Mucosa of rectum (tissue), 2 donors: Measurements from ENCODE around the gene RNLS.

Experiments used
- H3K27ac ChIP-seq, 2 donors: one replicate each; pipeline ENCODE4 v1.7.0; 2013; ENCODE audit warnings: inconsistent platforms in 2 of 2, low read depth in 2 of 2, low read length in 2 of 2
- H3K27me3 ChIP-seq, 2 donors: one replicate each; pipeline ENCODE4 v1.7.0; 2013; ENCODE audit warnings: low read length in 2 of 2; ENCODE audit not compliant: control insufficient read depth in 2 of 2, insufficient read depth in 2 of 2
- H3K36me3 ChIP-seq, 2 donors: one replicate each; pipeline ENCODE4 v1.7.0; 2013; ENCODE audit warnings: low read length in 2 of 2; ENCODE audit not compliant: control insufficient read depth in 2 of 2, insufficient read depth in 2 of 2
- H3K4me1 ChIP-seq, 2 donors: one replicate each; pipeline ENCODE4 v1.7.0; 2013; ENCODE audit warnings: low read length in 2 of 2, mild to moderate bottlenecking in 1 of 2; ENCODE audit not compliant: control insufficient read depth in 2 of 2, insufficient read depth in 2 of 2
- H3K4me3 ChIP-seq, 2 donors: one replicate each; pipeline ENCODE4 v1.7.0; 2013; ENCODE audit warnings: low read length in 2 of 2
- H3K9ac ChIP-seq, 2 donors: one replicate each; pipeline ENCODE4 v1.7.0; 2013; ENCODE audit warnings: low read length in 2 of 2, low read depth in 1 of 2, mild to moderate bottlenecking in 1 of 2
- H3K9me3 ChIP-seq, 2 donors: one replicate each; pipeline ENCODE4 v1.7.0; 2013; ENCODE audit warnings: low read length in 2 of 2; ENCODE audit not compliant: control insufficient read depth in 2 of 2
- donor health status: healthy.
- donor health status: Normal muscosa, but diverticular disease.

The RNLS gene

GRCh38 chr10:88256013-88256680 lies 327.0 kb downstream of the RNLS start:
- no peaks in the 10 kb centered on the region for H3K36me3 ChIP-seq
- no peaks in the 10 kb centered on the region for H3K4me1 ChIP-seq
- H3K9ac ChIP-seq: no peak overlapping the region
- no peaks in the 10 kb centered on the region for H3K27me3 ChIP-seq
- no peak overlapping the region for H3K27ac ChIP-seq
- no peak overlapping the region for H3K4me3 ChIP-seq
- H3K9me3 ChIP-seq: no peaks in the 10 kb centered on the region

DNA sequence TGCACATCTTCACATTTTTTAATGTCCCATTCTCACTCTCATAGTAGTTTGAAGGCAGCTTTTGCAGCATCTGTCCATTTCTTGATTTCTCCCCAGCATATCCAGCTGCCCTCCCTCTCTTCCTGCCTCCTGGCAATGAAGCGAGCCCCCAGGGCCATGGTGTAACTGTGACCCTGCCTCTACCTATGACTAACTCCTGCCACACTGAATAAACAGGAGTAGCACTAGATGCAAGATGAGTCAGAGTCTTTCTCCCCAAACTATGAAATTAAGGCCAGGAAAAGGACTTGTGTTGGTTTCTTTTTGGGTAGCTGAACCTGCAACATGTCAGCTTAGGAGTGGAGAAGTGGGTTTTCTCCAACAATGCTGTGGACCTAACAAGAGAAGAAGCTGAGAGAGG lies 329.0 kb downstream of the RNLS start:
- no peak overlapping the region for H3K27ac ChIP-seq
- H3K9ac ChIP-seq: no peak overlapping the region
- H3K4me1 ChIP-seq: no peaks in the 10 kb centered on the region
- H3K27me3 ChIP-seq: no peaks in the 10 kb centered on the region
- no peaks in the 10 kb centered on the region for H3K9me3 ChIP-seq
- no peak overlapping the region for H3K4me3 ChIP-seq
- H3K36me3 ChIP-seq: no peaks in the 10 kb centered on the region

- H3K4me1 ChIP-seq: no peaks in the 10 kb centered on the region
- H3K27ac ChIP-seq: no peak overlapping the region
- H3K9ac ChIP-seq: no peak overlapping the region
- no peaks in the 10 kb centered on the region for H3K36me3 ChIP-seq
- H3K9me3 ChIP-seq: no peaks in the 10 kb centered on the region
- no peak overlapping the region for H3K4me3 ChIP-seq
- H3K27me3 ChIP-seq: no peaks in the 10 kb centered on the region
Observed at GRCh38 chr10:88253622-88254021, 329.5 kb downstream of the RNLS start.

- H3K27ac ChIP-seq: no peak overlapping the region
- H3K9me3 ChIP-seq: no peaks in the 10 kb centered on the region
- no peak overlapping the region for H3K9ac ChIP-seq
- H3K4me3 ChIP-seq: no peak overlapping the region
- H3K27me3 ChIP-seq: no peaks in the 10 kb centered on the region
- no peaks in the 10 kb centered on the region for H3K4me1 ChIP-seq
- no peaks in the 10 kb centered on the region for H3K36me3 ChIP-seq
Observed at GRCh38 chr10:88253128-88253527, 330.0 kb downstream of the RNLS start.

DNA sequence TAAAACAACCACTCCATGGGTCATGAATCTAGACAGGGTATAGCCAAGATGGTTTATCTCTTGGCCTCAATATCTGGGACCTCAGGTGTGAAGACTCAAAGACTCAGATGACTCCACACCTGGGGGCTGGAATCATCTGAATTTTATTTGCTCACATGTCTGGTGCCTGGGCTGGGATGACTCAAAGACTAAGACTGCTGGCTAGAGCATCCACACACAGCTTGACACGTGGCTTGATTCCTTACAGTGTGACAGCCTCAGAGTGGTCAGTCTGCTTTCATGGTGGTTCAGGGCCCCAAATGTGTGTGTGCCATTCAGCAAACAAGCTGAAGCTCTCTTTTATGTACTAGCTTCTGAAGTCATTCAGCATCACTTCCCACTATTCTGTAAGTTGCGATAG lies 333.7 kb downstream of the RNLS start:
- H3K27me3 ChIP-seq: no peaks in the 10 kb centered on the region
- H3K4me3 ChIP-seq: no peak overlapping the region
- H3K36me3 ChIP-seq: no peaks in the 10 kb centered on the region
- no peaks in the 10 kb centered on the region for H3K9me3 ChIP-seq
- H3K9ac ChIP-seq: no peak overlapping the region
- H3K4me1 ChIP-seq: peaks cover 0 to 9% of the 10 kb centered on the region in 2 donors
- no peak overlapping the region for H3K27ac ChIP-seq

DNA sequence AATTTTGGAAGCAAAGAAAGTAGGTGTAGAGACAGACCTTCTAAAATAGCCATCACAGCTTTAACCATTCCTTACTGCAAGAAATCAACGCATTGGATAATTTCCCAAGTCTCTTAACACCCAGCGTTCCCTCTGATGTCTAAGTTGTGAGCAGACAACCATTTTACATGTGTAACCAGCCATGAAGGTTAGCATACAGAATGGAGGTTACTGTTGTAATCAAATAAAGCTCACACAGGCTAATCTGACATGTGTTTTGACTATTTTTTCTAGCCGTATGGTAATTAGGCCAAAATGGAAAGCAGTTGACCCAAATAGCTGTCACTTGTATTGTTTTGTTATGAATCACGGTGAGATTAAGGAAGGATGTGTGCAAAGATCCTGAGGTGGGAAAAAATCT lies 336.4 kb downstream of the RNLS start:
- H3K9ac ChIP-seq: no peak overlapping the region
- no peaks in the 10 kb centered on the region for H3K27me3 ChIP-seq
- H3K9me3 ChIP-seq: no peaks in the 10 kb centered on the region
- H3K27ac ChIP-seq: no peak overlapping the region
- H3K36me3 ChIP-seq: no peaks in the 10 kb centered on the region
- no peak overlapping the region for H3K4me3 ChIP-seq
- H3K4me1 ChIP-seq: peaks cover 8 to 24% of the 10 kb centered on the region in 2 donors

DNA sequence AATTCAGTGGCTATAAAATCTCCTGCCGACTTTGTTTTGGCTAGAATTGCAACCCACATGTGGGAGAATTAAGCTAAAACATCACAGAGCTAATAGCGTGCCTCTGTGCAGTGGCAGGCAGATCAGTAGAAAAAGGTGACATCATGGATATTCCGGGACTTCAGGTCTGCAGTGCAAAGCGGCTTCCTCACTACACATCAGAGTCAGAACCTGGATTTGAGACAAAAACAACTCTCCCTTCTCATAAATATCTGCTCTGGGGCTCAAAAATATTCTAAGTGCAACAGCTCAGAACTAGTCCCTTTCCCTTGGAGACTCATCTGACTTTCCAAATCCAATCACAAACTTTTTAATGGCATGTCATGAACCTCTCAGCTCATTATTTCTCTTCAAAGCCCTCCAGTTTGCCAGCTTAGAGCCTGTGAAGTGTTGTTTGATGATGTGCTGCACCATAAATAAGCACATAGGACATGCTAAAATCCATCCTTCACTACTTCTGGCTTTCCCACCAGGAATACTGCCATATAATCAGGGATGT lies 337.1 kb downstream of the RNLS start:
- Histone ChIP-seq H3K4me3 (no peak overlapping the region), H3K9ac (no peak overlapping the region), H3K36me3 (no peaks in the 10 kb centered on the region), H3K27ac (no peak overlapping the region), H3K27me3 (no peaks in the 10 kb centered on the region), H3K4me1 (peaks cover 8 to 27% of the 10 kb centered on the region in 2 donors), H3K9me3 (no peaks in the 10 kb centered on the region)

GRCh38 chr10:88244781-88245625 lies 338.1 kb downstream of the RNLS start:
- H3K9ac ChIP-seq: no peak overlapping the region
- no peaks in the 10 kb centered on the region for H3K9me3 ChIP-seq
- no peak overlapping the region for H3K4me3 ChIP-seq
- peaks cover 8 to 27% of the 10 kb centered on the region in 2 donors for H3K4me1 ChIP-seq
- no peaks in the 10 kb centered on the region for H3K27me3 ChIP-seq
- H3K27ac ChIP-seq: no peak overlapping the region
- H3K36me3 ChIP-seq: no peaks in the 10 kb centered on the region

GRCh38 chr10:88243836-88244730 lies 339.0 kb downstream of the RNLS start:
- Histone ChIP-seq H3K9ac (peak overlapping the region; percentile 36 to 47), H3K27me3 (no peaks in the 10 kb centered on the region), H3K4me3 (peak overlapping the region; percentile 44 to 51), H3K4me1 (peaks cover 8 to 27% of the 10 kb centered on the region in 2 donors), H3K9me3 (no peaks in the 10 kb centered on the region), H3K27ac (peak overlapping the region; percentile 58 to 77), H3K36me3 (no peaks in the 10 kb centered on the region)
